ENCODE data around the gene CFHR4. TPM values are rescaled to one million over a fixed set of nuclear protein-coding genes. Genes with fewer than 3 reads are reported as not detected.

Gene CFHR4
- total and polyA plus RNA-seq, 2 of the 4 experiments (the other 2 are of a cell fraction): not detected

- Histone ChIP-seq H2BK120ac (ENCODE audit: low read depth, low read length) (no peak overlapping the region), H2BK20ac (ENCODE audit: low read depth, low read length) (no peak overlapping the region), H3K18ac (ENCODE audit: low read depth, low read length) (no peak overlapping the region), H3K36me3 (ENCODE audit: control insufficient read depth, insufficient read depth, low read length) (no peaks in the 10 kb centered on the region), H2BK15ac (ENCODE audit: low read depth, low read length) (no peak overlapping the region), H4K5ac (ENCODE audit: low read depth, low read length) (no peak overlapping the region), H2BK5ac (ENCODE audit: low read depth, low read length, poor library complexity, severe bottlenecking) (no peak overlapping the region), H2AK9ac (replicated peaks; ENCODE audit: low read depth, low read length, poor library complexity) (no peak overlapping the region), H4K20me1 (ENCODE audit: insufficient read depth, low read length) (no peaks in the 10 kb centered on the region), H4K91ac (ENCODE audit: insufficient read depth, low read depth, low read length) (no peak overlapping the region), H3K4me3 (ENCODE audit: insufficient read depth, low read depth, low read length) (no peak overlapping the region), H3K9me1 (ENCODE audit: insufficient read depth, low read length) (no peaks in the 10 kb centered on the region), H3K27me3 (ENCODE audit: control insufficient read depth, insufficient read depth, low read length) (no peaks in the 10 kb centered on the region), H3K79me1 (ENCODE audit: low read depth in 1 of 2, low read length in 2 of 2) (no peaks in the 10 kb centered on the region), H3K4ac (ENCODE audit: low read depth, low read length) (no peak overlapping the region), H2AFZ (replicated peaks; ENCODE audit: low read length, poor library complexity) (no peak overlapping the region), H3K9me3 (ENCODE audit: control insufficient read depth, insufficient read depth, low read length) (no peaks in the 10 kb centered on the region), H3K23ac (ENCODE audit: low read depth, low read length) (no peak overlapping the region), H3K4me1 (ENCODE audit: control insufficient read depth, insufficient read depth, low read length) (no peaks in the 10 kb centered on the region), H3K4me2 (ENCODE audit: low read depth, low read length) (no peak overlapping the region), H3K9ac (ENCODE audit: low read depth, low read length) (no peak overlapping the region), H4K8ac (ENCODE audit: low read depth in 2 of 2, low read length in 2 of 2) (no peak overlapping the region), H3K27ac (ENCODE audit: insufficient read depth, low read length) (no peak overlapping the region), H3K56ac (ENCODE audit: extremely low read depth, insufficient read depth, low read length) (no peak overlapping the region), H2AK5ac (ENCODE audit: low read depth, low read length) (no peak overlapping the region), H3K14ac (replicated peaks; ENCODE audit: low read depth, low read length) (no peak overlapping the region)
- in situ Hi-C loops (cut with MboI; ENCODE audit: low sequenced_read_pairs) (no loop called here), dilution Hi-C loops (cut with HindIII; ENCODE audit: low sequenced_read_pairs, unreplicated experiment) (no loop called here), intact Hi-C loops (cut with micrococcal nuclease) (no loop called here)
- DNase-seq: no peak
- no peak for TF ChIP-seq BHLHE40 (IDR thresholded peaks at IDR 0.05; ENCODE audit: low read depth, low read length)
- no peak for TF ChIP-seq MAZ (IDR thresholded peaks at IDR 0.05; ENCODE audit: borderline replicate concordance, low read depth, low read length)
- TF ChIP-seq CHD1 (IDR thresholded peaks at IDR 0.05; ENCODE audit: low read depth, low read length): no peak
- TF ChIP-seq RAD21 (IDR thresholded peaks at IDR 0.05; ENCODE audit: low read length): no peak
- TF ChIP-seq MXI1 (IDR thresholded peaks at IDR 0.05; ENCODE audit: borderline replicate concordance, low read depth, low read length): no peak
- no peak for TF ChIP-seq CTCF (conservative IDR thresholded peaks at IDR 0.05; ENCODE audit: low read depth, low read length)
- TF ChIP-seq CEBPB (IDR thresholded peaks at IDR 0.05; ENCODE audit: low read depth, low read length): no peak
- no peak for TF ChIP-seq ELK1 (IDR thresholded peaks at IDR 0.05; ENCODE audit: borderline replicate concordance, low read depth, low read length)
- TF ChIP-seq FOS (IDR thresholded peaks at IDR 0.05; ENCODE audit: low read depth, low read length): no peak
- no peak for TF ChIP-seq RCOR1 (IDR thresholded peaks at IDR 0.05; ENCODE audit: insufficient replicate concordance, low read length)
- no peak for TF ChIP-seq USF2 (IDR thresholded peaks at IDR 0.05; ENCODE audit: low read depth, low read length)
- no CpG with 5 or more reads among the region's 2 CpGs for WGBS, 2 experiments (ENCODE audit: extremely low coverage in 2 of 2, insufficient read length in 1 of 2)
- ATAC-seq (ENCODE audit: low read depth): no peak
- ChIA-PET CTCF (no interaction called here), POLR2A (ENCODE audit: unreplicated experiment) (no interaction called here)
- no TSS peak for BruUV-seq (replicated peaks)
These were observed 30.7 kb upstream of the CFHR4 start for GRCh38 chr1:196857188-196857587.
